H9 (cell line): Measurements from ENCODE around the gene ZSWIM4. TPM values are rescaled to one million over a fixed set of nuclear protein-coding genes. Genes with fewer than 3 reads are reported as not detected.
A peak's percentile ranks its signal among the peaks of the same experiment; 100 is the strongest.

Source experiments
- DNase-seq: peaks from one replicate; pipeline ENCODE4 v3.0.0-alpha.2; 2017
- H2AFZ ChIP-seq: one replicate; pipeline ENCODE4 v1.6.1; 2013; ENCODE audit warnings: mild to moderate bottlenecking, low read length, control low read depth, moderate library complexity
- H2AK5ac ChIP-seq: 2 replicates; pipeline ENCODE4 v1.6.1; 2013; ENCODE audit warnings: low read length, control low read depth, mixed read lengths; ENCODE audit not compliant: insufficient read length
- H2BK120ac ChIP-seq: one replicate; pipeline ENCODE4 v1.6.1; 2013; ENCODE audit warnings: low read depth, mild to moderate bottlenecking, low read length, control low read depth, inconsistent platforms; ENCODE audit not compliant: poor library complexity, severe bottlenecking
- H2BK12ac ChIP-seq: 2 replicates; pipeline ENCODE4 v1.6.1; 2013; ENCODE audit warnings: low read length, control low read depth, mixed read lengths, low read depth; ENCODE audit not compliant: insufficient read length
- H2BK15ac ChIP-seq: 2 replicates; pipeline ENCODE4 v1.6.1; 2013; ENCODE audit warnings: low read depth, low read length, control low read depth
- H2BK20ac ChIP-seq: one replicate; pipeline ENCODE4 v1.6.1; 2013; ENCODE audit warnings: low read depth, mild to moderate bottlenecking, low read length, control low read depth, inconsistent platforms; ENCODE audit not compliant: poor library complexity, severe bottlenecking
- H2BK5ac ChIP-seq: 2 replicates; pipeline ENCODE4 v1.6.1; 2013; ENCODE audit warnings: low read length, control low read depth, mixed read lengths; ENCODE audit not compliant: insufficient read length
- H3K14ac ChIP-seq: 2 replicates; pipeline ENCODE4 v1.6.1; 2013; ENCODE audit warnings: low read length, control low read depth; ENCODE audit not compliant: insufficient read depth
- H3K18ac ChIP-seq: 2 replicates; pipeline ENCODE4 v1.6.1; 2013; ENCODE audit warnings: low read depth, mild to moderate bottlenecking, mixed read lengths, low read length, control low read depth; ENCODE audit not compliant: insufficient read length
- H3K23ac ChIP-seq: 2 replicates; pipeline ENCODE4 v1.6.1; 2013; ENCODE audit warnings: low read length, control low read depth, mixed read lengths, low read depth; ENCODE audit not compliant: insufficient read length
- H3K23me2 ChIP-seq: 2 replicates; pipeline ENCODE4 v1.6.1; 2013; ENCODE audit warnings: low read depth, mild to moderate bottlenecking, mixed read lengths, low read length, control low read depth; ENCODE audit not compliant: insufficient read length, poor library complexity, severe bottlenecking
- H3K27ac ChIP-seq: 2 replicates; pipeline ENCODE4 v1.5.1; 2013; ENCODE audit warnings: low read length, control low read depth, mixed read lengths, low read depth; ENCODE audit not compliant: insufficient read length
- H3K27me3 ChIP-seq: 2 replicates; pipeline ENCODE4 v1.6.1; 2013; ENCODE audit warnings: low read length, control low read depth, inconsistent platforms; ENCODE audit not compliant: insufficient read depth
- H3K4ac ChIP-seq: 2 replicates; pipeline ENCODE4 v1.6.1; 2013; ENCODE audit warnings: low read depth, mild to moderate bottlenecking, control low read depth, inconsistent platforms, low read length, moderate library complexity
- H3K4me1 ChIP-seq: 2 replicates; pipeline ENCODE4 v1.6.1; 2013; ENCODE audit warnings: low read length, control low read depth, inconsistent platforms; ENCODE audit not compliant: insufficient read depth
- H3K4me2 ChIP-seq: 2 replicates; pipeline ENCODE4 v1.6.1; 2013; ENCODE audit warnings: low read length, control low read depth, mixed read lengths; ENCODE audit not compliant: insufficient read length, insufficient read depth
- H3K56ac ChIP-seq: 2 replicates; pipeline ENCODE4 v1.6.1; 2013; ENCODE audit warnings: low read depth, mild to moderate bottlenecking, mixed read lengths, low read length, control low read depth; ENCODE audit not compliant: insufficient read length
- H3K79me1 ChIP-seq: 2 replicates; pipeline ENCODE4 v1.6.1; 2013; ENCODE audit warnings: low read depth, mild to moderate bottlenecking, moderate library complexity, low read length, control low read depth, inconsistent platforms; ENCODE audit not compliant: insufficient read depth, poor library complexity, severe bottlenecking
- H3K79me2 ChIP-seq: 2 replicates; pipeline ENCODE4 v1.6.1; 2013; ENCODE audit warnings: low read length, control low read depth, inconsistent platforms; ENCODE audit not compliant: insufficient read depth
- H3K9ac ChIP-seq: 2 replicates; pipeline ENCODE4 v1.6.1; 2013; ENCODE audit warnings: low read length, control low read depth, mixed read lengths; ENCODE audit not compliant: insufficient read length; ENCODE audit errors: extremely low read depth
- H3K9me3 ChIP-seq: one replicate; pipeline ENCODE4 v1.6.1; 2013; ENCODE audit warnings: low read depth, low read length, inconsistent platforms; ENCODE audit not compliant: control insufficient read depth
- H3T11ph ChIP-seq: one replicate; pipeline ENCODE4 v1.6.1; 2013; ENCODE audit warnings: mild to moderate bottlenecking, low read length, control low read depth, inconsistent platforms
- H4K20me1 ChIP-seq: one replicate; pipeline ENCODE4 v1.6.1; 2013; ENCODE audit not compliant: control insufficient read depth, insufficient read length, insufficient read depth
- H4K5ac ChIP-seq: 2 replicates; pipeline ENCODE4 v1.6.1; 2013; ENCODE audit warnings: low read depth, mild to moderate bottlenecking, mixed read lengths, low read length, control low read depth; ENCODE audit not compliant: insufficient read length
- H4K8ac ChIP-seq: replicated peaks from 2 replicates; pipeline ENCODE4 v1.6.1; 2013; ENCODE audit warnings: low read length, control low read depth, mixed read lengths, low read depth; ENCODE audit not compliant: insufficient read length
- H4K91ac ChIP-seq: 2 replicates; pipeline ENCODE4 v1.6.1; 2013; ENCODE audit warnings: low read depth, mild to moderate bottlenecking, moderate library complexity, mixed read lengths, low read length, control low read depth; ENCODE audit not compliant: insufficient read length
- H3K27ac Mint-ChIP-seq, 3 experiments: 2 replicates in 2 of 3; 3 replicates in 1 of 3; pipeline ENCODE4 v1.8.0; 2020 to 2021; ENCODE audit warnings: mixed read lengths in 3 of 3, mild to moderate bottlenecking in 1 of 3, moderate library complexity in 1 of 3
- H3K27me3 Mint-ChIP-seq: 2 replicates; pipeline ENCODE4 v1.8.0; 2021; ENCODE audit warnings: low read depth, mild to moderate bottlenecking, moderate library complexity, mixed read lengths
- H3K36me3 Mint-ChIP-seq, 3 experiments: 2 replicates in 2 of 3; 3 replicates in 1 of 3; pipeline ENCODE4 v1.8.0; 2020 to 2021; ENCODE audit warnings: low read depth in 3 of 3, mixed read lengths in 3 of 3; ENCODE audit not compliant: insufficient read depth in 1 of 3
- H3K4me1 Mint-ChIP-seq, 2 experiments: 2 replicates each; pipeline ENCODE4 v1.8.0; 2020; ENCODE audit warnings: mixed read lengths in 2 of 2
- H3K4me3 Mint-ChIP-seq, 2 experiments: 2 replicates in 1 of 2; 3 replicates in 1 of 2; pipeline ENCODE4 v1.8.0; 2020 to 2021; ENCODE audit warnings: mild to moderate bottlenecking in 2 of 2, mixed read lengths in 2 of 2, moderate library complexity in 1 of 2
- H3K9me3 Mint-ChIP-seq, 2 experiments: 2 replicates in 1 of 2; 3 replicates in 1 of 2; pipeline ENCODE4 v1.8.0; 2020; ENCODE audit warnings: mild to moderate bottlenecking in 2 of 2, mixed read lengths in 2 of 2, moderate library complexity in 1 of 2
- CTCF ChIP-seq: fragments of 200-600 bp; sonication (generic); conservative IDR thresholded peaks from 3 replicates; pipeline ENCODE4 v1.8.0; 2021; ENCODE audit warnings: antibody characterized with exemption, mild to moderate bottlenecking
- WGBS: extraction: QIAGEN DNeasy Blood & Tissue Kit; methylation state at CpG from one replicate; pipeline ENCODE4 v1.1.7; 2013; ENCODE audit warnings: missing lambda C conversion rate, low lambda C conversion rate, mixed read lengths; ENCODE audit not compliant: insufficient read length; ENCODE audit errors: extremely low coverage; 5-methylcytosine and 5-hydroxymethylcytosine counted together
- total RNA-seq: library from RNA; stranded (reverse); gene quantifications from 2 replicates; pipeline ENCODE4 v1.2.1, GENCODE V29; 2021

ZSWIM4 gene
- total RNA-seq, 1 experiment from 2014 or later = 50.7 TPM

GRCh38 chr19:13834244-13835069, 39.2 kb downstream of the ZSWIM4 start:
- Histone ChIP-seq H3K9me3 (no peaks in the 10 kb centered on the region), H2BK5ac (no peak overlapping the region), H3K27ac (no peak overlapping the region), H3K4me2 (peak overlapping the region; percentile 63), H3K18ac (peak overlapping the region; percentile 28), H3K79me2 (no peaks in the 10 kb centered on the region), H2BK15ac (no peak overlapping the region), H3K4ac (no peak overlapping the region), H4K91ac (no peak overlapping the region), H3K23ac (no peak overlapping the region), H3K56ac (no peak overlapping the region), H3K4me1 (no peaks in the 10 kb centered on the region; the same call in 1 of the 2 replicates), H2AK5ac (no peak overlapping the region), H2BK12ac (no peak overlapping the region), H2BK20ac (no peak overlapping the region), H3T11ph (no peak overlapping the region), H4K20me1 (no peaks in the 10 kb centered on the region), H4K5ac (no peak overlapping the region), H3K27me3 (no peaks in the 10 kb centered on the region), H2AFZ (no peak overlapping the region), H2BK120ac (no peak overlapping the region), H4K8ac (no peak overlapping the region), H3K23me2 (peaks cover 7% of the 10 kb centered on the region), H3K14ac (no peak overlapping the region), H3K9ac (no peak overlapping the region), H3K79me1 (no peaks in the 10 kb centered on the region)
- WGBS = no CpG with 5 or more reads among the region's 14 CpGs
- peak; percentile 45 for DNase-seq
- H3K36me3 Mint-ChIP-seq = peaks cover 7 to 20% (median 19%) of the 10 kb centered on the region in 3 experiments; a peak in 6 of 7 replicates
- TF ChIP-seq CTCF = no peak
- peak overlapping the region; percentile 50 to 81 for H3K4me3 Mint-ChIP-seq
- H3K9me3 Mint-ChIP-seq = no peaks in the 10 kb centered on the region; a peak in 1 of 5 replicates
- H3K4me1 Mint-ChIP-seq = peaks cover 8 to 10% of the 10 kb centered on the region in 2 experiments; a peak in 3 of 4 replicates
- no peaks in the 10 kb centered on the region; the same call in 1 of the 2 replicates for H3K27me3 Mint-ChIP-seq
- H3K27ac Mint-ChIP-seq = peak overlapping the region in 2 of 3 experiments; percentile 60 to 77; a peak in 4 of 7 replicates
